Measurements from ENCODE around the gene RRAS.

DNA sequence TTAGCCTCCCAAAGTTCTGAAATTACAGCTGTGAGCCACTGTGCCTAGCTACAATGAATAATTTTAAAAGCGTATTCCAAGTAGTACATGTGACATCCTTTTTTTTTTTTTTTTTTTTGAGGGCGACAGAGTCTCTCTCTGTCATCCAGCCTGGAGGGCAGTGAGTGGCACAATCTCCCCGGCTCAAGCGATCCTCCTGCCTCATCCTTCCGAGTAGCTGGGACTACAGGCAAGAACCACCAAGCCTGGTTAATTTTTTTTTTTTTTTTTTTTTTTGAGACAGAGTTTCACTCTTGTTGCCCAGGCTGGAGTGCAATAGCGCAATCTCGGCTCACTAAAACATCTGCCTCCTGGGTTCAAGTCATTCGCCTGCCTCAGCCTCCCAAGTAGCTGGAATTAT, 52.7 kb downstream of the RRAS start:
- TF ChIP-seq, protein P1, sequence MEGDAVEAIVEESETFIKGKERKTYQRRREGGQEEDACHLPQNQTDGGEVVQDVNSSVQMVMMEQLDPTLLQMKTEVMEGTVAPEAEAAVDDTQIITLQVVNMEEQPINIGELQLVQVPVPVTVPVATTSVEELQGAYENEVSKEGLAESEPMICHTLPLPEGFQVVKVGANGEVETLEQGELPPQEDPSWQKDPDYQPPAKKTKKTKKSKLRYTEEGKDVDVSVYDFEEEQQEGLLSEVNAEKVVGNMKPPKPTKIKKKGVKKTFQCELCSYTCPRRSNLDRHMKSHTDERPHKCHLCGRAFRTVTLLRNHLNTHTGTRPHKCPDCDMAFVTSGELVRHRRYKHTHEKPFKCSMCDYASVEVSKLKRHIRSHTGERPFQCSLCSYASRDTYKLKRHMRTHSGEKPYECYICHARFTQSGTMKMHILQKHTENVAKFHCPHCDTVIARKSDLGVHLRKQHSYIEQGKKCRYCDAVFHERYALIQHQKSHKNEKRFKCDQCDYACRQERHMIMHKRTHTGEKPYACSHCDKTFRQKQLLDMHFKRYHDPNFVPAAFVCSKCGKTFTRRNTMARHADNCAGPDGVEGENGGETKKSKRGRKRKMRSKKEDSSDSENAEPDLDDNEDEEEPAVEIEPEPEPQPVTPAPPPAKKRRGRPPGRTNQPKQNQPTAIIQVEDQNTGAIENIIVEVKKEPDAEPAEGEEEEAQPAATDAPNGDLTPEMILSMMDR (IDR thresholded peaks at IDR 0.05), result no peak
- TF ChIP-seq POLR2A (IDR thresholded peaks at IDR 0.05) (no peak), POLR2AphosphoS5 (IDR thresholded peaks at IDR 0.05) (no peak)

Data from suprapubic skin (tissue), 4 donors.